A549 (cell line): ENCODE data around the gene APOBEC3A.

Source experiments
- CTCF ChIP-seq: fragments of >200 bp; sonication (Bioruptor Twin); formaldehyde crosslinking; IDR thresholded peaks from 3 replicates; pipeline ENCODE4 v1.5.1; 2016
- EP300 ChIP-seq, 2 experiments: fragments of >200 bp; sonication (Bioruptor Twin); formaldehyde crosslinking; IDR thresholded peaks; 2 replicates in 1 of 2; 3 replicates in 1 of 2; pipeline ENCODE4 v1.6.1; 2016 to 2017
- POLR2A ChIP-seq: IDR thresholded peaks from 2 replicates; pipeline ENCODE4 v1.6.1; 2012; ENCODE audit warnings: mild to moderate bottlenecking, low read length
- RFX5 ChIP-seq: fragments of 450-650 bp; IDR thresholded peaks from 2 replicates; pipeline ENCODE4 v1.7.1; 2014; ENCODE audit warnings: antibody characterized with exemption, mild to moderate bottlenecking, moderate library complexity
- TF ChIP-seq, protein P1 (sequence below): fragments of 200-600 bp; sonication (generic); IDR thresholded peaks from 2 replicates; pipeline ENCODE4 v1.6.1; 2016; ENCODE audit warnings: antibody characterized with exemption, mild to moderate bottlenecking, moderate library complexity

DNA sequence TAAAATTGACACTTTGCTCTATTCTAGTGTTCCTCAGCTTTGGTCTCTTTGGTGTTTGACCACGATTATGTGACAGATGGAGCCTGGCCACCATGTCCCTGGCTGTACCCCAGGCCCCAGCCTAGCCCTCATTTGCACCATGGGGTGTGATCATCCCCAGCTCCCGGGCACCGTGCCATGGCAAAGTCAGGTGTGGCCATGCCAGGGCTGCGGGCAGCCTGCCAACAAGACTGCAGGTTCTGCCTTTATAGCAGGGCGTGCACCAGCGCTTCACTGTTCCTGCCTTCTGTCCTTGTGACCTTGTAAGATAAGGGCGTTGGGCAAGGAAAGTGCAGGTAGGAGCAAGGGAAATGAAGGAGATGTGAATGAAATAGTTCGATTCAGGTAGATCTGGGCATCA is 22.4 kb upstream of the APOBEC3A start:
- no peak for TF ChIP-seq CTCF
- TF ChIP-seq RFX5 = no peak
- TF ChIP-seq, protein P1, sequence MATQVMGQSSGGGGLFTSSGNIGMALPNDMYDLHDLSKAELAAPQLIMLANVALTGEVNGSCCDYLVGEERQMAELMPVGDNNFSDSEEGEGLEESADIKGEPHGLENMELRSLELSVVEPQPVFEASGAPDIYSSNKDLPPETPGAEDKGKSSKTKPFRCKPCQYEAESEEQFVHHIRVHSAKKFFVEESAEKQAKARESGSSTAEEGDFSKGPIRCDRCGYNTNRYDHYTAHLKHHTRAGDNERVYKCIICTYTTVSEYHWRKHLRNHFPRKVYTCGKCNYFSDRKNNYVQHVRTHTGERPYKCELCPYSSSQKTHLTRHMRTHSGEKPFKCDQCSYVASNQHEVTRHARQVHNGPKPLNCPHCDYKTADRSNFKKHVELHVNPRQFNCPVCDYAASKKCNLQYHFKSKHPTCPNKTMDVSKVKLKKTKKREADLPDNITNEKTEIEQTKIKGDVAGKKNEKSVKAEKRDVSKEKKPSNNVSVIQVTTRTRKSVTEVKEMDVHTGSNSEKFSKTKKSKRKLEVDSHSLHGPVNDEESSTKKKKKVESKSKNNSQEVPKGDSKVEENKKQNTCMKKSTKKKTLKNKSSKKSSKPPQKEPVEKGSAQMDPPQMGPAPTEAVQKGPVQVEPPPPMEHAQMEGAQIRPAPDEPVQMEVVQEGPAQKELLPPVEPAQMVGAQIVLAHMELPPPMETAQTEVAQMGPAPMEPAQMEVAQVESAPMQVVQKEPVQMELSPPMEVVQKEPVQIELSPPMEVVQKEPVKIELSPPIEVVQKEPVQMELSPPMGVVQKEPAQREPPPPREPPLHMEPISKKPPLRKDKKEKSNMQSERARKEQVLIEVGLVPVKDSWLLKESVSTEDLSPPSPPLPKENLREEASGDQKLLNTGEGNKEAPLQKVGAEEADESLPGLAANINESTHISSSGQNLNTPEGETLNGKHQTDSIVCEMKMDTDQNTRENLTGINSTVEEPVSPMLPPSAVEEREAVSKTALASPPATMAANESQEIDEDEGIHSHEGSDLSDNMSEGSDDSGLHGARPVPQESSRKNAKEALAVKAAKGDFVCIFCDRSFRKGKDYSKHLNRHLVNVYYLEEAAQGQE = no peak
- no peak for TF ChIP-seq EP300 (IDR thresholded peaks at IDR 0.05)
- TF ChIP-seq POLR2A = no peak
